Measurements from ENCODE around the gene ARFGEF2. TPM values are rescaled to one million over a fixed set of nuclear protein-coding genes. Genes with fewer than 3 reads are reported as not detected.

ARFGEF2 gene
- total RNA-seq, 1 donor from 2014 or later = 27.5 TPM

Small RNA genes within 50 kb of the gene (small RNA-seq; reads per million reads assigned to genes)
- not detected for gene SNAP23P1

Other genes starting within 250 kb of the ARFGEF2 start
- 21.1 TPM for gene PREX1, start 93.7 kb upstream of the ARFGEF2 start, total RNA-seq
- 173 TPM for gene CSE1L, start 124.6 kb downstream of the ARFGEF2 start, total RNA-seq